Activated naive CD4-positive, alpha-beta T cell treated with anti-CD3 and anti-CD28 coated beads, Interleukin-2, amount 10 ng/mL, durations not matched to agents 7 days and 5 days (primary cell): ENCODE results near the gene CD151.

Source experiments
- CTCF ChIA-PET: fragments of 350-600 bp; sonication (Branson Sonifier 250); formaldehyde crosslinking; loops from one replicate; lab custom pipeline; 2021; ENCODE audit warnings: antibody characterized with exemption; lab: Charles Lee
- DNase-seq: peaks from one replicate; pipeline ENCODE4 v3.0.0-alpha.2; 2020
- H3K27ac Mint-ChIP-seq: one replicate; pipeline ENCODE4 v1.8.0; 2021; ENCODE audit warnings: mild to moderate bottlenecking, moderate library complexity, mixed read lengths
- H3K27me3 Mint-ChIP-seq: one replicate; pipeline ENCODE4 v1.8.0; 2021; ENCODE audit warnings: mild to moderate bottlenecking, mixed read lengths
- H3K36me3 Mint-ChIP-seq: one replicate; pipeline ENCODE4 v1.8.0; 2021; ENCODE audit warnings: mixed read lengths
- H3K4me1 Mint-ChIP-seq: one replicate; pipeline ENCODE4 v1.8.0; 2021; ENCODE audit warnings: mixed read lengths
- H3K4me3 Mint-ChIP-seq: one replicate; pipeline ENCODE4 v1.8.0; 2021; ENCODE audit warnings: mild to moderate bottlenecking, moderate library complexity, mixed read lengths
- H3K9me3 Mint-ChIP-seq: one replicate; pipeline ENCODE4 v1.8.0; 2021; ENCODE audit warnings: mixed read lengths

Gene CD151

GRCh38 chr11:818396-819128, 14.2 kb upstream of the CD151 start, which contains the start of gene PNPLA2:
Gene PNPLA2 (plus strand): TSS chr11:818914. CDS start chr11:819719, 805 bp downstream.
- Mint-ChIP-seq H3K27ac (peak within 1 kb of the TSS; percentile 90), H3K9me3 (no peaks in the 10 kb centered on the region), H3K36me3 (peaks cover 3% of the 10 kb centered on the region), H3K27me3 (no peaks in the 10 kb centered on the region), H3K4me3 (peak within 1 kb of the TSS; percentile 82), H3K4me1 (peaks cover 18% of the 10 kb centered on the region)
- CTCF ChIA-PET, result no interaction called here
- no peak for DNase-seq

GRCh38 chr11:819129-819931, 13.4 kb upstream of the CD151 start:
- H3K36me3 Mint-ChIP-seq, result peaks cover 2% of the 10 kb centered on the region
- H3K27me3 Mint-ChIP-seq, result no peaks in the 10 kb centered on the region
- H3K4me1 Mint-ChIP-seq, result peaks cover 15% of the 10 kb centered on the region
- H3K4me3 Mint-ChIP-seq, result peak overlapping the region; percentile 82
- CTCF ChIA-PET, result no interaction called here
- H3K27ac Mint-ChIP-seq, result peak overlapping the region; percentile 90
- H3K9me3 Mint-ChIP-seq, result no peaks in the 10 kb centered on the region
- peak; percentile 93 for DNase-seq

GRCh38 chr11:819943-820649, 12.7 kb upstream of the CD151 start:
- no peaks in the 10 kb centered on the region for H3K9me3 Mint-ChIP-seq
- peak; percentile 98 for DNase-seq
- CTCF ChIA-PET, result no interaction called here
- H3K36me3 Mint-ChIP-seq, result peaks cover 7% of the 10 kb centered on the region
- peak overlapping the region; percentile 82 for H3K4me3 Mint-ChIP-seq
- no peaks in the 10 kb centered on the region for H3K27me3 Mint-ChIP-seq
- peaks cover 19% of the 10 kb centered on the region for H3K4me1 Mint-ChIP-seq
- peak overlapping the region; percentile 90 for H3K27ac Mint-ChIP-seq

- Mint-ChIP-seq H3K27me3 (no peaks in the 10 kb centered on the region), H3K4me1 (peaks cover 22% of the 10 kb centered on the region), H3K9me3 (no peaks in the 10 kb centered on the region), H3K36me3 (peaks cover 9% of the 10 kb centered on the region), H3K27ac (peak overlapping the region; percentile 90), H3K4me3 (peak overlapping the region; percentile 82)
- CTCF ChIA-PET, result interaction anchor here (1.6 kb wide), 1 partner anchor 22 kb away, joined by 3 read pairs; no protein-coding TSS in a partner anchor
- DNase-seq, result no peak
These were observed 11.9 kb upstream of the CD151 start for GRCh38 chr11:820655-821511.

- peak overlapping the region; percentile 45 for H3K27ac Mint-ChIP-seq
- DNase-seq, result no peak
- CTCF ChIA-PET, result interaction anchor here (1.6 kb wide), 1 partner anchor 22 kb away, joined by 3 read pairs; no protein-coding TSS in a partner anchor
- H3K4me3 Mint-ChIP-seq, result peak overlapping the region; percentile 82
- peaks cover 9% of the 10 kb centered on the region for H3K36me3 Mint-ChIP-seq
- H3K9me3 Mint-ChIP-seq, result no peaks in the 10 kb centered on the region
- H3K4me1 Mint-ChIP-seq, result peaks cover 28% of the 10 kb centered on the region
- H3K27me3 Mint-ChIP-seq, result no peaks in the 10 kb centered on the region
These were observed 11.0 kb upstream of the CD151 start for GRCh38 chr11:821512-822371.

- Mint-ChIP-seq H3K27ac (no peak overlapping the region), H3K9me3 (no peaks in the 10 kb centered on the region), H3K4me3 (no peak overlapping the region), H3K4me1 (peaks cover 36% of the 10 kb centered on the region), H3K27me3 (peaks cover 14% of the 10 kb centered on the region), H3K36me3 (peaks cover 11% of the 10 kb centered on the region)
- CTCF ChIA-PET, result no interaction called here
- DNase-seq, result no peak
These were observed 9.1 kb upstream of the CD151 start for GRCh38 chr11:823441-824291.

GRCh38 chr11:824292-824880, 8.4 kb upstream of the CD151 start:
- CTCF ChIA-PET, result no interaction called here
- Mint-ChIP-seq H3K4me3 (no peak overlapping the region), H3K36me3 (peaks cover 11% of the 10 kb centered on the region), H3K27ac (no peak overlapping the region), H3K9me3 (no peaks in the 10 kb centered on the region), H3K27me3 (peaks cover 21% of the 10 kb centered on the region), H3K4me1 (peaks cover 41% of the 10 kb centered on the region)
- DNase-seq, result no peak

- Mint-ChIP-seq H3K27me3 (peaks cover 27% of the 10 kb centered on the region), H3K4me3 (no peak overlapping the region), H3K4me1 (peaks cover 46% of the 10 kb centered on the region), H3K9me3 (no peaks in the 10 kb centered on the region), H3K36me3 (peaks cover 13% of the 10 kb centered on the region), H3K27ac (no peak overlapping the region)
- CTCF ChIA-PET, result no interaction called here
- DNase-seq, result no peak
These were observed 7.8 kb upstream of the CD151 start for GRCh38 chr11:824942-825341.

GRCh38 chr11:825366-826226, 7.2 kb upstream of the CD151 start:
- Mint-ChIP-seq H3K27ac (no peak overlapping the region), H3K27me3 (peaks cover 33% of the 10 kb centered on the region), H3K36me3 (peaks cover 13% of the 10 kb centered on the region), H3K9me3 (no peaks in the 10 kb centered on the region), H3K4me1 (peaks cover 45% of the 10 kb centered on the region), H3K4me3 (no peak overlapping the region)
- CTCF ChIA-PET, result no interaction called here
- no peak for DNase-seq

- CTCF ChIA-PET, result no interaction called here
- Mint-ChIP-seq H3K27ac (peak overlapping the region; percentile 76), H3K4me3 (peak overlapping the region; percentile 78), H3K4me1 (peaks cover 40% of the 10 kb centered on the region), H3K9me3 (no peaks in the 10 kb centered on the region), H3K36me3 (peaks cover 13% of the 10 kb centered on the region), H3K27me3 (peaks cover 40% of the 10 kb centered on the region)
- no peak for DNase-seq
These were observed 6.5 kb upstream of the CD151 start for GRCh38 chr11:826227-826621.

- peaks cover 13% of the 10 kb centered on the region for H3K36me3 Mint-ChIP-seq
- peaks cover 44% of the 10 kb centered on the region for H3K4me1 Mint-ChIP-seq
- H3K9me3 Mint-ChIP-seq, result no peaks in the 10 kb centered on the region
- peak overlapping the region; percentile 78 for H3K4me3 Mint-ChIP-seq
- H3K27me3 Mint-ChIP-seq, result peaks cover 45% of the 10 kb centered on the region
- CTCF ChIA-PET, result no interaction called here
- no peak for DNase-seq
- H3K27ac Mint-ChIP-seq, result peak overlapping the region; percentile 76
These were observed 6.0 kb upstream of the CD151 start for GRCh38 chr11:826836-827145.
